Loucy (cell line): ENCODE measurements around the gene ALKAL2.

ENCODE experiments used
- CTCF ChIP-seq: fragments of 200-600 bp; sonication (generic); conservative IDR thresholded peaks from 2 replicates; pipeline ENCODE4 v1.5.1; 2014; ENCODE audit warnings: mild to moderate bottlenecking, antibody characterized with exemption, low read length
- EZH2phosphoT487 ChIP-seq: fragments of 200-600 bp; IDR thresholded peaks from 2 replicates; pipeline ENCODE4 v1.6.1; 2018; ENCODE audit warnings: antibody characterized with exemption, mild to moderate bottlenecking, moderate library complexity, borderline replicate concordance

GRCh38 chr2:254241-254640, 33.6 kb downstream of the ALKAL2 start:
- TF ChIP-seq CTCF (no peak), EZH2phosphoT487 (no peak)
